AG04449 (cell line): ENCODE measurements around the gene C2orf72.

Experiments
- CTCF ChIA-PET: fragments of 350-600 bp; formaldehyde crosslinking; extraction: SDS; loops from one replicate; lab custom pipeline; 2021; ENCODE audit warnings: antibody characterized with exemption; lab: Yijun Ruan, JAX
- POLR2A ChIA-PET: fragments of 400-600, 350-600 bp; formaldehyde crosslinking; extraction: SDS; loops from one replicate; lab custom pipeline; 2020; ENCODE audit warnings: antibody characterized with exemption, inconsistent platforms; lab: Yijun Ruan, JAX
- DNase-seq: peaks from one replicate; pipeline ENCODE4 v3.0.0-alpha.2; 2010; ENCODE audit warnings: low read depth, low spot score
- H3K4me3 ChIP-seq: 2 replicates; pipeline ENCODE4 v1.5.1; 2011; ENCODE audit warnings: low read depth, mild to moderate bottlenecking, control low read depth, low read length
- CTCF ChIP-seq: IDR thresholded peaks from one replicate; pipeline ENCODE4 v1.5.1; 2011; ENCODE audit warnings: mild to moderate bottlenecking, moderate library complexity, low read length, control low read depth, inconsistent platforms; ENCODE audit not compliant: insufficient read depth; ENCODE audit errors: missing control alignments

Gene C2orf72

DNA sequence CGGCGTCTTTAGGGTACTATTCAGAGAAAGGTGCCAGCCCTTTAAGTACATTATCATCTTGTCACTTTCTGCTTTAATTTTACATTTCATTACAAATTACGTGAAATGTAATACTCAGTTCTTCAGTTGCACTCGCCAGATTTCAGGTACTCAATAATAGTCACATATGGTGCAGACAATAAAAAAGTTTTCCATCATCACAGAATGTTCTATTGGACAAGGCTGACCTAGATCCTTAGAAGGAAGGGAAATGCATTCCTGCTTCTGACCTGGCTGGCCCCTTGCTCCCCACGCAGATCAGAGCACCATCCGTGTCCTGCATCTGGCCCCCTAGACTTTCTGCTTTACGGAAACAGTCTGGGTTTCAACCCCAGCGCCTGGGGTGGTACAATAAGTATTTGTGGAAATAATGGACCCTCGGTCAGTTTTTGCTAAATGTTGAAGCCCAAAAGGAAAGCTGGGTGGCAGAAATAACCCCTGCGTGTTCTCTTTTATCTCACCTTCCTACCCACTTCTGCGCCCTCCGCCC is 681 bp upstream of the C2orf72 start:
- no peak for TF ChIP-seq CTCF
- ChIA-PET CTCF (interaction anchor here (2.2 kb wide), 1 partner anchor 16 kb away, joined by 10 read pairs; no protein-coding TSS in a partner anchor), POLR2A (no interaction called here)
- no peak for DNase-seq
- H3K4me3 ChIP-seq, result no peak overlapping the region

DNA sequence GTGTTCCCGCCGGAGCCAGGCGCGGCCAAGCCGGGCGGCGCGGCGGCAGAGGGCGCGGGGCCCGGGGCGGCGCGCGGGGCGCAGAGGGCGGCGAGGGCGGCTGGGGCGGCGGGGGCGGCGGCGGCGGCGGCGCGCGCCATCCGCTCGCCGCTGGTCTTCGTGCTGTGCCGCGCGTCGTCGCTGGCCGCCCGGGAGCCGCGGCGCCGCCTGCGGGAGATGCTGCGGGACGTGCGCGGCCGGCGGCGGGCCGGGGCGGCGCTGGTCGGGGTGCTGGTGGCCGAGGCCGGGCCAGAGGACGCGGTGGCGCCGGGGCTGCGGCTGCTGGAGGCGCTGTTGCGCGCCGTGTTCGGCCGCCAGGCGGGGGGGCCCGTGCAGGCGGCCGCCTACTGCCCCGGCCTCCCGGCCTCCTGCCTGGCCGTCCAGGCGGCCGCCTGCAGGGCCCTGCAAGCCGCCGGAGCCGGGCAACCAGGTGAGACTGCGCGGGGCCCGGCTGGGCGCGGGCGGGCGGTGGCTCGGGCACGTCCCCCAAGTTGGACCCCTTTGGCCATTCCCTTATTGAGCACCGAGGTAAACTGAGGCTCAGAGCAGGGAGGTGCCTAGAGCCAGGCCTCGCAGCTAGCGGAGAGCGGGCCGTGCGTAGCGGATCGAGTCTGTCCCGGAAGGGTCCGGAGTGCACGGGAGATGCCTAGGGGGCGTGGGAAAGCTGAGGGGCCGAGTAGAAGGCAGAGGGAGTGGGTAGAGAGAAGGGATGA is 584 bp downstream of the C2orf72 start:
- ChIA-PET POLR2A (no interaction called here), CTCF (no interaction called here)
- peak overlapping the region; percentile 1; the same call in 1 of the 2 replicates for H3K4me3 ChIP-seq
- no peak for DNase-seq
- TF ChIP-seq CTCF, result no peak

GRCh38 chr2:231038483-231039293 is 1.4 kb downstream of the C2orf72 start:
- CTCF ChIA-PET, result no interaction called here
- TF ChIP-seq CTCF, result no peak
- POLR2A ChIA-PET, result no interaction called here
- no peak overlapping the region for H3K4me3 ChIP-seq
- no peak for DNase-seq

- no peak for DNase-seq
- ChIA-PET POLR2A (no interaction called here), CTCF (interaction anchor here (2.1 kb wide), 1 partner anchor 14 kb away, joined by 17 read pairs; no protein-coding TSS in a partner anchor)
- TF ChIP-seq CTCF, result no peak
- H3K4me3 ChIP-seq, result no peak overlapping the region
Observed at GRCh38 chr2:231039294-231039664, 2.0 kb downstream of the C2orf72 start.

- ChIA-PET POLR2A (no interaction called here), CTCF (interaction anchor here (2.1 kb wide), 1 partner anchor 13 kb away, joined by 17 read pairs; no protein-coding TSS in a partner anchor)
- H3K4me3 ChIP-seq, result no peak overlapping the region
- DNase-seq, result no peak
- no peak for TF ChIP-seq CTCF
Observed at GRCh38 chr2:231039821-231040364, 2.6 kb downstream of the C2orf72 start.
